Occipital lobe (tissue), 2 donors: Measurements from ENCODE around the gene DNASE1. TPM values are rescaled to one million over a fixed set of nuclear protein-coding genes. Genes with fewer than 3 reads are reported as not detected.
"Not testable (repeated sequence)": the region's sequence is repeated elsewhere in the genome, so short reads cannot be mapped to it uniquely, and the experiment has no call there.

Experiments used
- DNase-seq: peaks from one replicate; lab custom pipeline; 2025; lab: John Stamatoyannopoulos, UW
- total RNA-seq: library from RNA; depleted of rRNA; stranded (reverse); fragments of >200 nt; gene quantifications from one replicate; pipeline ENCODE4 v1.2.3, GENCODE V29; 2014

Gene DNASE1
- total RNA-seq, 1 donor from 2014 or later: 35.9 TPM

GRCh38 chr16:3641801-3642396 is 12.6 kb upstream of the DNASE1 start:
- no peak for DNase-seq

GRCh38 chr16:3642397-3643094 is 11.9 kb upstream of the DNASE1 start:
- no peak for DNase-seq

GRCh38 chr16:3643095-3643730 is 11.3 kb upstream of the DNASE1 start:
- DNase-seq: no peak

GRCh38 chr16:3645108-3645503 is 9.4 kb upstream of the DNASE1 start:
- DNase-seq: no peak

GRCh38 chr16:3645504-3646347 is 8.8 kb upstream of the DNASE1 start:
- no peak for DNase-seq

- DNase-seq: no peak
These were observed 8.1 kb upstream of the DNASE1 start for GRCh38 chr16:3646348-3646920.

GRCh38 chr16:3650631-3651265 is 3.7 kb upstream of the DNASE1 start:
- DNase-seq: no peak

GRCh38 chr16:3651461-3652372 is 2.8 kb upstream of the DNASE1 start:
- DNase-seq: no peak

GRCh38 chr16:3652373-3653195 is 1.9 kb upstream of the DNASE1 start:
- no peak for DNase-seq

- DNase-seq: no peak
These were observed 522 bp downstream of the DNASE1 start for GRCh38 chr16:3655030-3655395.

GRCh38 chr16:3655396-3656159 is 1.1 kb downstream of the DNASE1 start:
- DNase-seq: no peak

GRCh38 chr16:3656160-3656490 is 1.6 kb downstream of the DNASE1 start:
- DNase-seq: not testable (repeated sequence)

- no peak for DNase-seq
These were observed 2.3 kb downstream of the DNASE1 start for GRCh38 chr16:3656491-3657468.

GRCh38 chr16:3659251-3659650 is 4.8 kb downstream of the DNASE1 start:
- DNase-seq: no peak

GRCh38 chr16:3661311-3661710 is 6.8 kb downstream of the DNASE1 start:
- DNase-seq: no peak

- no peak for DNase-seq
These were observed 7.4 kb downstream of the DNASE1 start for GRCh38 chr16:3661922-3662321.

GRCh38 chr16:3662601-3663000 is 8.1 kb downstream of the DNASE1 start:
- no peak for DNase-seq
